H9 (cell line): Measurements from ENCODE around the gene GPR12. TPM values are rescaled to one million over a fixed set of nuclear protein-coding genes. Genes with fewer than 3 reads are reported as not detected.

Experiments used
- DNase-seq: peaks from one replicate; pipeline ENCODE4 v3.0.0-alpha.2; 2017
- H2AFZ ChIP-seq: one replicate; pipeline ENCODE4 v1.6.1; 2013; ENCODE audit warnings: mild to moderate bottlenecking, low read length, control low read depth, moderate library complexity
- H2AK5ac ChIP-seq: 2 replicates; pipeline ENCODE4 v1.6.1; 2013; ENCODE audit warnings: low read length, control low read depth, mixed read lengths; ENCODE audit not compliant: insufficient read length
- H2BK120ac ChIP-seq: one replicate; pipeline ENCODE4 v1.6.1; 2013; ENCODE audit warnings: low read depth, mild to moderate bottlenecking, low read length, control low read depth, inconsistent platforms; ENCODE audit not compliant: poor library complexity, severe bottlenecking
- H2BK12ac ChIP-seq: 2 replicates; pipeline ENCODE4 v1.6.1; 2013; ENCODE audit warnings: low read length, control low read depth, mixed read lengths, low read depth; ENCODE audit not compliant: insufficient read length
- H2BK15ac ChIP-seq: 2 replicates; pipeline ENCODE4 v1.6.1; 2013; ENCODE audit warnings: low read depth, low read length, control low read depth
- H2BK20ac ChIP-seq: one replicate; pipeline ENCODE4 v1.6.1; 2013; ENCODE audit warnings: low read depth, mild to moderate bottlenecking, low read length, control low read depth, inconsistent platforms; ENCODE audit not compliant: poor library complexity, severe bottlenecking
- H2BK5ac ChIP-seq: 2 replicates; pipeline ENCODE4 v1.6.1; 2013; ENCODE audit warnings: low read length, control low read depth, mixed read lengths; ENCODE audit not compliant: insufficient read length
- H3K14ac ChIP-seq: 2 replicates; pipeline ENCODE4 v1.6.1; 2013; ENCODE audit warnings: low read length, control low read depth; ENCODE audit not compliant: insufficient read depth
- H3K18ac ChIP-seq: 2 replicates; pipeline ENCODE4 v1.6.1; 2013; ENCODE audit warnings: low read depth, mild to moderate bottlenecking, mixed read lengths, low read length, control low read depth; ENCODE audit not compliant: insufficient read length
- H3K23ac ChIP-seq: 2 replicates; pipeline ENCODE4 v1.6.1; 2013; ENCODE audit warnings: low read length, control low read depth, mixed read lengths, low read depth; ENCODE audit not compliant: insufficient read length
- H3K23me2 ChIP-seq: 2 replicates; pipeline ENCODE4 v1.6.1; 2013; ENCODE audit warnings: low read depth, mild to moderate bottlenecking, mixed read lengths, low read length, control low read depth; ENCODE audit not compliant: insufficient read length, poor library complexity, severe bottlenecking
- H3K27ac ChIP-seq: 2 replicates; pipeline ENCODE4 v1.5.1; 2013; ENCODE audit warnings: low read length, control low read depth, mixed read lengths, low read depth; ENCODE audit not compliant: insufficient read length
- H3K27me3 ChIP-seq: 2 replicates; pipeline ENCODE4 v1.6.1; 2013; ENCODE audit warnings: low read length, control low read depth, inconsistent platforms; ENCODE audit not compliant: insufficient read depth
- H3K4ac ChIP-seq: 2 replicates; pipeline ENCODE4 v1.6.1; 2013; ENCODE audit warnings: low read depth, mild to moderate bottlenecking, control low read depth, inconsistent platforms, low read length, moderate library complexity
- H3K4me1 ChIP-seq: 2 replicates; pipeline ENCODE4 v1.6.1; 2013; ENCODE audit warnings: low read length, control low read depth, inconsistent platforms; ENCODE audit not compliant: insufficient read depth
- H3K4me2 ChIP-seq: 2 replicates; pipeline ENCODE4 v1.6.1; 2013; ENCODE audit warnings: low read length, control low read depth, mixed read lengths; ENCODE audit not compliant: insufficient read length, insufficient read depth
- H3K56ac ChIP-seq: 2 replicates; pipeline ENCODE4 v1.6.1; 2013; ENCODE audit warnings: low read depth, mild to moderate bottlenecking, mixed read lengths, low read length, control low read depth; ENCODE audit not compliant: insufficient read length
- H3K79me1 ChIP-seq: 2 replicates; pipeline ENCODE4 v1.6.1; 2013; ENCODE audit warnings: low read depth, mild to moderate bottlenecking, moderate library complexity, low read length, control low read depth, inconsistent platforms; ENCODE audit not compliant: insufficient read depth, poor library complexity, severe bottlenecking
- H3K79me2 ChIP-seq: 2 replicates; pipeline ENCODE4 v1.6.1; 2013; ENCODE audit warnings: low read length, control low read depth, inconsistent platforms; ENCODE audit not compliant: insufficient read depth
- H3K9ac ChIP-seq: 2 replicates; pipeline ENCODE4 v1.6.1; 2013; ENCODE audit warnings: low read length, control low read depth, mixed read lengths; ENCODE audit not compliant: insufficient read length; ENCODE audit errors: extremely low read depth
- H3K9me3 ChIP-seq: one replicate; pipeline ENCODE4 v1.6.1; 2013; ENCODE audit warnings: low read depth, low read length, inconsistent platforms; ENCODE audit not compliant: control insufficient read depth
- H3T11ph ChIP-seq: one replicate; pipeline ENCODE4 v1.6.1; 2013; ENCODE audit warnings: mild to moderate bottlenecking, low read length, control low read depth, inconsistent platforms
- H4K20me1 ChIP-seq: one replicate; pipeline ENCODE4 v1.6.1; 2013; ENCODE audit not compliant: control insufficient read depth, insufficient read length, insufficient read depth
- H4K5ac ChIP-seq: 2 replicates; pipeline ENCODE4 v1.6.1; 2013; ENCODE audit warnings: low read depth, mild to moderate bottlenecking, mixed read lengths, low read length, control low read depth; ENCODE audit not compliant: insufficient read length
- H4K8ac ChIP-seq: replicated peaks from 2 replicates; pipeline ENCODE4 v1.6.1; 2013; ENCODE audit warnings: low read length, control low read depth, mixed read lengths, low read depth; ENCODE audit not compliant: insufficient read length
- H4K91ac ChIP-seq: 2 replicates; pipeline ENCODE4 v1.6.1; 2013; ENCODE audit warnings: low read depth, mild to moderate bottlenecking, moderate library complexity, mixed read lengths, low read length, control low read depth; ENCODE audit not compliant: insufficient read length
- H3K27ac Mint-ChIP-seq, 3 experiments: 2 replicates in 2 of 3; 3 replicates in 1 of 3; pipeline ENCODE4 v1.8.0; 2020 to 2021; ENCODE audit warnings: mixed read lengths in 3 of 3, mild to moderate bottlenecking in 1 of 3, moderate library complexity in 1 of 3
- H3K27me3 Mint-ChIP-seq: 2 replicates; pipeline ENCODE4 v1.8.0; 2021; ENCODE audit warnings: low read depth, mild to moderate bottlenecking, moderate library complexity, mixed read lengths
- H3K36me3 Mint-ChIP-seq, 3 experiments: 2 replicates in 2 of 3; 3 replicates in 1 of 3; pipeline ENCODE4 v1.8.0; 2020 to 2021; ENCODE audit warnings: low read depth in 3 of 3, mixed read lengths in 3 of 3; ENCODE audit not compliant: insufficient read depth in 1 of 3
- H3K4me1 Mint-ChIP-seq, 2 experiments: 2 replicates each; pipeline ENCODE4 v1.8.0; 2020; ENCODE audit warnings: mixed read lengths in 2 of 2
- H3K4me3 Mint-ChIP-seq, 2 experiments: 2 replicates in 1 of 2; 3 replicates in 1 of 2; pipeline ENCODE4 v1.8.0; 2020 to 2021; ENCODE audit warnings: mild to moderate bottlenecking in 2 of 2, mixed read lengths in 2 of 2, moderate library complexity in 1 of 2
- H3K9me3 Mint-ChIP-seq, 2 experiments: 2 replicates in 1 of 2; 3 replicates in 1 of 2; pipeline ENCODE4 v1.8.0; 2020; ENCODE audit warnings: mild to moderate bottlenecking in 2 of 2, mixed read lengths in 2 of 2, moderate library complexity in 1 of 2
- total RNA-seq: library from RNA; stranded (reverse); gene quantifications from 2 replicates; pipeline ENCODE4 v1.2.1, GENCODE V29; 2021
- TF ChIP-seq, protein P1 (sequence below): fragments of 200-600 bp; sonication (generic); conservative IDR thresholded peaks from 3 replicates; pipeline ENCODE4 v1.8.0; 2021; ENCODE audit warnings: antibody characterized with exemption, mild to moderate bottlenecking

Gene GPR12
- total RNA-seq, 1 experiment from 2014 or later, result not detected

DNA sequence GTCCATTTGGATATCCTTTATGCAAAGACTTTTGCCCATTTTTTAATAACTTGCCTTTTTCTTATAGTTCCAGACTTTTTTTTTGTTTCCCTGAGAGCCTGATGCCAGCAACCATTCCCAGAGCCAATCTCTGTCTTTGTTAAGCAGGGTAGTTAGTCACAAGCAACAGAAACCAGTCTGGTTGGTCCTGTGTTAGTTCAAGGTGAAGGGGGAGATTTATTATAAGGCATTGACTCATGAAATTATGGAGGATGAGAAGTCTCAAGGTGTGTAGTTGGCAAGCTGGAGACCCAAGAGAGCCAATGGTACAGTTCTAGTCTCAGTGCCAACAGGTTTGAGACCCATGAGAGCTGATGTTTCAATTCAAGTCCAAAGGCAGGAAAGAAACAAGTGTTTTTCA lies 33.0 kb downstream of the GPR12 start:
- Mint-ChIP-seq H3K27me3 (peaks cover 7% of the 10 kb centered on the region), H3K4me1 (no peaks in the 10 kb centered on the region), H3K36me3 (peaks cover 3 to 8% (median 3%) of the 10 kb centered on the region in 3 experiments; a peak in 3 of 7 replicates), H3K27ac (no peak overlapping the region), H3K4me3 (no peak overlapping the region), H3K9me3 (peaks cover 9 to 10% of the 10 kb centered on the region in 2 experiments; a peak in 4 of 5 replicates)
- Histone ChIP-seq H3K79me1 (no peaks in the 10 kb centered on the region), H4K91ac (no peak overlapping the region), H3K9ac (no peak overlapping the region), H2AK5ac (no peak overlapping the region), H3K79me2 (no peaks in the 10 kb centered on the region), H3K23me2 (no peaks in the 10 kb centered on the region), H2BK5ac (no peak overlapping the region), H3K4ac (no peak overlapping the region), H2AFZ (no peak overlapping the region), H3K27me3 (no peaks in the 10 kb centered on the region), H4K5ac (no peak overlapping the region), H4K20me1 (no peaks in the 10 kb centered on the region), H3K27ac (no peak overlapping the region), H4K8ac (no peak overlapping the region), H2BK120ac (no peak overlapping the region), H2BK12ac (no peak overlapping the region), H3T11ph (no peak overlapping the region), H3K4me2 (no peak overlapping the region), H3K9me3 (peaks cover 4% of the 10 kb centered on the region), H2BK15ac (no peak overlapping the region), H3K14ac (no peak overlapping the region), H3K23ac (no peak overlapping the region), H2BK20ac (no peak overlapping the region), H3K18ac (no peak overlapping the region), H3K4me1 (no peaks in the 10 kb centered on the region), H3K56ac (no peak overlapping the region)
- no peak for DNase-seq
- TF ChIP-seq, protein P1, sequence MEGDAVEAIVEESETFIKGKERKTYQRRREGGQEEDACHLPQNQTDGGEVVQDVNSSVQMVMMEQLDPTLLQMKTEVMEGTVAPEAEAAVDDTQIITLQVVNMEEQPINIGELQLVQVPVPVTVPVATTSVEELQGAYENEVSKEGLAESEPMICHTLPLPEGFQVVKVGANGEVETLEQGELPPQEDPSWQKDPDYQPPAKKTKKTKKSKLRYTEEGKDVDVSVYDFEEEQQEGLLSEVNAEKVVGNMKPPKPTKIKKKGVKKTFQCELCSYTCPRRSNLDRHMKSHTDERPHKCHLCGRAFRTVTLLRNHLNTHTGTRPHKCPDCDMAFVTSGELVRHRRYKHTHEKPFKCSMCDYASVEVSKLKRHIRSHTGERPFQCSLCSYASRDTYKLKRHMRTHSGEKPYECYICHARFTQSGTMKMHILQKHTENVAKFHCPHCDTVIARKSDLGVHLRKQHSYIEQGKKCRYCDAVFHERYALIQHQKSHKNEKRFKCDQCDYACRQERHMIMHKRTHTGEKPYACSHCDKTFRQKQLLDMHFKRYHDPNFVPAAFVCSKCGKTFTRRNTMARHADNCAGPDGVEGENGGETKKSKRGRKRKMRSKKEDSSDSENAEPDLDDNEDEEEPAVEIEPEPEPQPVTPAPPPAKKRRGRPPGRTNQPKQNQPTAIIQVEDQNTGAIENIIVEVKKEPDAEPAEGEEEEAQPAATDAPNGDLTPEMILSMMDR, result no peak
